HG03045 (cell line): ENCODE measurements around the gene PTRH1.
"Not testable (repeated sequence)": the region's sequence is repeated elsewhere in the genome, so short reads cannot be mapped to it uniquely, and the experiment has no call there.

Source experiments
- ATAC-seq: cut with Tn5 transposase; IDR thresholded peaks from one replicate; pipeline ENCODE4 v1.9.1; 2021; ENCODE audit warnings: mild to moderate bottlenecking, moderate library complexity; ENCODE audit not compliant: unreplicated experiment

Gene PTRH1

DNA sequence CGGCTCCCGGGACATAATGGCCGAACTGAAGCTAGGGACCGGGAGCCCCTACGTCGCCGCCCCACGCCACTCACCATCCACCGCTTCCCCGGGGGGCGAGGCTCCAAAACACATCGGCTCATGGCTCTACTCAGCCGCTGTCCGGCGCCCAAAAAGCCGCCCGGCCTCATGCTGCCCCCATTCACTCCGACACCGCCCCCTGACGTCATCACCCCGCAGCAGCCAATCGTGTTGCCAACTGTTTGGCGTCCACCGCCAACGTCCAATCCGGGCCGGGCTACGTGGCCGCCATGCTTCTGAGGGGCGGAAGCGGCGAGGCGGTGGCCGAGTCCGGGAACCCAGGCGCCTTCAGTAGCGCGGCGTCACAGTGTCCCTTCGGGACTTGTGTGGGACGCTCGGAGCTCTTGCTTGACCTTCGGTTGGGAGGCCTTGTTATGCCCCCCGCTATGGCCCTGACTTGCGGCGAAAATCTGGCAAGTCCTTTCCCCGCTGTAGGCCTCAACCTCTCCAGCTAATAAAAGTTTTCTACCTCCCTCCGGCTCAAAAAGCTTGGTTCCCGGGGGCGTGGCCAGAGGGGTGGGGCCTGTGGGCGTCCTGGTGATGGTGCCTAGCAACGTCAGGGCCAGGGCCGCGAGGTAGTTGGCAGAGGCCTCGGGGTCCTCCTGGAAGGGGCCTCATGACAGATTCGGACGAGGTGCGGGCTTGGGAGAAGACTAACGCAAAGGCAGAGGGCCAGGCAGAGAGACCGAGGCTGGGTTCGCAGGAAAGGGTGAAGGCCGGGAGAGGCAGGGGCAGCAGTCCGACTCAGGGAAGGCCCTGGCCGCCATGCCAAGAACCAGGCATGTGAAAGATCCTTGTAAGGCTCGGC is at the start of gene PTRH1, which contains the start of gene TTC16:
Gene PTRH1 (minus strand): TSS at position 194 of the 868 bp plus-strand sequence. CDS start 24 bp downstream, at position 170.
Gene TTC16 (plus strand): TSS at position 610 of the 868 bp plus-strand sequence. CDS start 67 bp downstream, at position 677.
- peak; percentile 90 for ATAC-seq

DNA sequence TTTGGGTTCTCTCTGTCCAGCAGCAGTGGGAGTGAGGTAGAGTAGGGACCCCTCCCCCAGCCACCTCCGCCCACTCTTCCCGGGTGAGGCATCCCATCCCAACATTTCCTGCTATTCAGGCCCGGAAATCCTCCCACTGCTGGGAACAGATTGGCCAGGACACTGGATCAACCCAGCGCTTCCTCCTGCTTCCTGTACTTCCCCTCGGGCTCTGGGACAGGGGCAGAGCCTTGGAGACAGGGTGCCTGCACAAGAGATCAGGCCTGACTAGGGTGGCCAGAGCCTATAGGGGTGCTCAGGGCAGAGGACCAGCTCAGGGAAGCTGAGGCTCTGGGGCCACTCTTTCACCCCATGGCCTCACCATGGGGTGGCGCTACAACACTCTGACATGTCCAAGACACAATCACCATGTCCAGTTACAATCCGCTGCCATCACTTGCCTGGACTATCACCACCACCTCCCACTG is 48.5 kb upstream of the PTRH1 start:
- ATAC-seq: no peak

GRCh38 chr9:127762111-127762676 is 46.7 kb upstream of the PTRH1 start:
- ATAC-seq: no peak

DNA sequence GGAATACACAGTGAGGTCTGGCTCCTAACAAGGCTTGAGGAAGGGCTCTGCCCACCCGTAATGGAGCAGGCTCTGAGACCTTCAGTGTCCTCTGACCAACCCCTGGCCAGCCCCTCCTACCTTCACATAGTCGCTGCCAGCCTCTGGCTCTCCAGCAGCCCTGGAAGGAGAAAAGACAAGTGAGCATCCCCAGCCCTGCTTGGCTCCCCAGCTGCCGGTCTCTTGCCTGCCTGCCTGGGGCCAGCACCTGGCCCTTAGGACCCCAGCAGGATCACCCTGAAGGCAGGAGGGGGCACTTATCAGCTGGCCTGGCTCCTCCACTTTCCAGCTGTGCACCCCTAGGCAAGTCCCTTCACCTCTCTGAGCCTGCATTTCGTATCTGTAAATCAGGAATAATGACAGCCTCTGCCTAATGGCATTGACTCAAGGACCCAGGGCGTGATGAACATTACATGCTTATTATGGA is 46.1 kb upstream of the PTRH1 start:
- ATAC-seq: no peak

DNA sequence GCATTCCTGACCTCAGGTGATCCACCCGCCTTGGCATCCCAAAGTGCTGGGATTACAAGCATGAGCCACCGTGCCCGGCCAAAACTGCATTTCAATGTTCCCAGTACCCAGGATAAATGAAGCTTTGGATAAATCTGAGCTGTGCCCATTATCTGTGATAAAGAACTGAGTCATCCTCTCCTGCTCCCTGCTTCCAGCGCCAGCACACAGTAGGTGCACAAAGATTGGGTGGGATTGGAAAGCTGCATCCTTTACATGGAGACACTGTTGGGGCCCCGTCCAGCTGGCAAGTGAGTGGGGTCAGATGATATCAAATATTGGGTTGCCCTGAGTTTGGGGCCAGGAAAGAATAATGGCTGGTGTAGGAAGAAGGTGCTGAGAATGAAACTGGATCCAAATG is 45.6 kb upstream of the PTRH1 start:
- ATAC-seq: no peak

DNA sequence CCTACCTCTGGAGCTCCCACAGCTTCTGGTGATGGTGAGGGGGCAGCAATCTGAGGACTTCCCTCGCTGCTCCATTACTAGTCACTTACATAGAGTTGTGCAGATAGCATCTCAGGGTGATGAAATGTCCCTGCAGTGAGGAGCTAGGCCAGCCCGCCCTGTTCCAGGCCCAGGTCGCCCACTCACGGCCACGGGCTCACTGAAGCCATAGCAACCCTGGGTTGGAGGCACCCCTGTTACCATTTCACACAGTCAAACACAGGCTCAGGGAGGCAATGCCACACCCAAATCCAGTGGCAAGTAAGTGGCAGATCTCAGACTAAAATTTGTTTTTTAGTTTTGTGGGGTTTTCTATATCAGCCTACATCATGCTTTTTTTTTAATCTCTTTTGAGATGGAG is 43.4 kb upstream of the PTRH1 start:
- no peak for ATAC-seq

DNA sequence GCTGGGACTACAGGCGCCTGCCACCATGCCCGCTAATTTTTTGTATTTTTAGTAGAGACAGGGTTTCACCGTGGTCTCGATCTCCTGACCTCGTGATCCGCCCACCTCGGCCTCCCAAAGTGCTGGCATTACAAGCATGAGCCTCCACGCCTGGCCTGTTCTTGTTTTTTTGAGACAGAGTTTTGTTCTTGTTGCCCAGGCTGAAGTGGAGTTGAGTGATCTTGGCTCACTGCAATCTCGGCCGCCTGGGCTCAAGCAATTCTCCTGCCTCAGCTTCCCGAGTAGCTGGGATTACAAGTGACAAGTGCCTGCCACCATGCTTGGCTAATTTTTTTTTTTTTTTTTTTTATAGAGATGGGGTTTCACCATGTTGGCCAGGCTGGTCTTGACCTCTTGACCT is 41.3 kb upstream of the PTRH1 start:
- not testable (repeated sequence) for ATAC-seq

DNA sequence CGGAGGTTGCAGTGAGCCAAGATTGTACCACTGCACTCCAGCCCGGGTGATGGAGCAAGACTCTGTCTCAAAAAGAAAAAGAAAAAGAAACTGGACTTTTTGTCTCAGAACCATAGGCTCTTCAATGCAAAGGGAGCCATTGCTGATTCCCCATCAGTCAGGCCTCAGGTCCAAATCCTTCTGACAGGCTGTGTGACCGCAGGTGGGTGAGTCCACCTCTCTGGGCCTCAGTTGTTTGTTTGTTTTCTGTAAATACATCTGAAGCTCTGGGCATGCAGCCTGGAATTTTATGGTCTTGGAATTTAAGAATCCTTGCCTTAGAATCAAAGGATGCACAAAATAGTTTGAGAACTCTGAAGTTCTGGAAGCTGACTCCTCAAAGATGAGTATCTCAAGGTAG is 40.8 kb upstream of the PTRH1 start:
- no peak for ATAC-seq

DNA sequence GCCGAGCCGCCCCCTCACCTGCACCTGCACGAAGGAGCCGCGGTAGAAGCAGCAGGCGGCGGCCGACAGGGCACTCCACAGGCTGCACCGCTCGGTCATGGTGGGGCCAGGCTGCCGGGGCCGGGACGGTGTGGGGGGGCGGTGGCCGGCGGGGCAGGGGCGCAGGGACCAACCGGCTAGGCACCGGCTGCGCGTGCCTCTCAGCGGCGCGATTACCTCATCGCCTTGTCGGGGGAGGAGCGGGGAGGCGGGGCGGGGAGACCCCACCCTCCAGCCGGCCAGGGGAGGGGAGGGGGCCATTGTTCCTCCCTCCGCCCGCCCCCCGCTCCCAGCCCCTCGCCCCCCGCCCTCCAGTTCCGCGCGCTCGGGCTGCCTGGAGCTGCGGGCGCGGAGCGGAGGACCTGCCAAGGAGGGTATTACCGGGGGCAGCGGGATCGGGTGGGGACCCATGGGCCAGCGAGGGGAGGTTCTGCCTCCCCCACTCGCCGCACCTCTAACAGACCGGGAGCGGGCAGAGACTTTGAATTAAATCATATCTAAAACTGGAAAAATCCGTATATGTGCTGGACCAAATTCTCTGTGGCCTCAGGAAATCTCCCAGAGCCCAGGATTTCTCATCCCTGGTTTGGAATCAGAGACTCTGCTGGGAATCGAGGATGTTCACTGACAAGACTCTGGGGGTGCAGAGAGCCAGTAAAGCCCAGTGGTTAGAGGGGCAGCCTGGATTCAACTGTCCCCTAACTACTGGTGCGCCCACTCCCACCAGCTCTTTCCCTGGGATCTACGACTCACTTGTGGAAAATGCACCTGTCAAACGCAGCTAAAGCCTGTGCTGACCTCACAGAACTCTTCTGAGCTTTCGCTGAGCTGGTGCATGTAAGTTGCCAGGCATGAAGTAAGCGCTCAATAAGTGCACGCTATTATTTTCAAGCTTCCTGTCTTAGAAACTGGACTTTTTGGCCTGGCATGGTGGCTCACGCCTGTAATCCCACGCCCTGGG is 39.9 kb upstream of the PTRH1 start:
- no peak for ATAC-seq

DNA sequence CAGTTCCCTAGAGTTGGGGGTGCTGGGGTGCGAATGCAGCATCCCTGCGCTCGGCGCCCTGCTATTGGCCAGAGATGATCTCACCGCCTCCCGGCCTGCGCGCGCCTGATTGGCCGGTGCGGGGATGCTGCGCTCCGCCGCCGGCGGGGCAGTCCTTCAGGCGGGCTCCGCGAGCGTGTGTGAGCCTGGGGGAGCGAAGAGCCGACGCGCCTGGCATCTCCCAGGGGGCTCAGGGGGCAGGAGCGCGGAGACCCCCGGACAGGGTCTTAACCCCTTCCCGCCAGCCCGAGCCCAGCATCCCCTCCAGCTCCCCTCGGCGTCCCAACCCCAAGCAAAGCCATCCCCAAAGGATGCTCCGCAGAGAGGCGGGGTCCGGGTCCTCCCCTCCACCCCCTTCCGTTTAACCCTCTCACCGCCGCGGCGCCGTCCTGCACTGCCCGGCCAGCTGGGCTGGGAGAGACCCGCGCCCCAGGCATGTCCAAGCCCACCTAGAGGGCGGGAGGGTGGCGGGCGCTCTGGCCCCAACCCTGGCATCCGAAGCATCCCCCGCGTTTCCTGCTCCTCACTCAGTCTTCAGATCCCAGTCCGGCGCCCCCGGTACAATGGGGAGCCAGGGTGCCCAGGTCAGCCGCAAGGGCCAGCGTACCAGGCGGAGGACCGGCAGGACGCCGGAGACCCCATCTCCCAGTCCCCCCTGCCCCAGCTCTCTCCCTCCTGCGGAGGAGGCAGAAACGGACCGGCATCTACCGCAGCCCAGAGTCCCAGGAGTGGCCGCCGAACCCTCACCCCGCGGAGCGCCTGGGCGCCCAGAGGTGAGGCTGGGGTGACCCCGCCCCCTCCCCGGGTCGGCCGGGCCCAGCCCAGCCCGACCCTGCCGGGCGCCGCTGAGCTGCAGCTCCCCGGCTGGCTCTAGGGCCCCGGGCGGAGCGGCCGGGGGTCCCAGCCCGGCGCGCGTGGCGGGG is 38.9 kb upstream of the PTRH1 start:
- ATAC-seq: no peak

DNA sequence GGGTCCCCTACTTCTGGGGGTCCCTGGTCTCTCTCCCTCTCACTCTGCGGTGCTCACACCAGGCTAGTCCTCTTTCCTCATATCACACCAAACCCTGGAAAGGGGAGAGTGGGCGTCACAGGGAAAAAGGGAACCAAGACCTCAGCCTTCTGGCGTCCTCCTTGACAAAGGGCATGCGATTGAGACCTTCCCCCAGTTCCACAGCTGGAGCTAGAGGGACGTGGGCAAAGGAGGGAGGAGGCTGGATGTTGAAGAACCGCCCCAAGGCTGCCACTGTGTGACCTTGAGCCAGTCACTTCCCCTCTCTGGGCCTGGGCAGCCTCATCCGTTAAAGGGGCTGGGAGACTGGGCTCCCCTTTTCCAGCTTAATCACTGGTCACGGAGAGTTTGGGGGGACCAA is 38.2 kb upstream of the PTRH1 start:
- ATAC-seq: no peak

DNA sequence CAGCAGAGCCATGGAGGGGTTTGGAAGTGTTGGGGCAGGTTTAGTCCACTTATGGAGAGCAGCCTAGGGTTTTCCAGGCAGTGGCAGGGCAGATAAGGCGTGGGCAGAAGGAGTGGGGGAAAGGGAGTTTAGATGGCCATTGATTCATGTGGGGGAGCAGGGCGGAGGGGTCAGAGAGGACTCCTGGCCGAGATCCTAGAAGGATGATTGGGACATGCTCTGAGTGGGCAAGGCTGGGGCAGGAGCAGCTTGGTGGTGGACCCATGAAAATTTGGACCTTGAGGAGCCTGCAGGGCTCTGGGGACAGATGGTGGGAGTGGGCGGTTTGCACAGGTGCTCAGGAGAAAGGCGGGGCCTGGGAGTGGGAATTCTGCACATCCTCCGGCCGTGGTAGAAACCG is 37.7 kb upstream of the PTRH1 start:
- ATAC-seq: no peak

GRCh38 chr9:127751269-127752054 is 36.0 kb upstream of the PTRH1 start:
- no peak for ATAC-seq

DNA sequence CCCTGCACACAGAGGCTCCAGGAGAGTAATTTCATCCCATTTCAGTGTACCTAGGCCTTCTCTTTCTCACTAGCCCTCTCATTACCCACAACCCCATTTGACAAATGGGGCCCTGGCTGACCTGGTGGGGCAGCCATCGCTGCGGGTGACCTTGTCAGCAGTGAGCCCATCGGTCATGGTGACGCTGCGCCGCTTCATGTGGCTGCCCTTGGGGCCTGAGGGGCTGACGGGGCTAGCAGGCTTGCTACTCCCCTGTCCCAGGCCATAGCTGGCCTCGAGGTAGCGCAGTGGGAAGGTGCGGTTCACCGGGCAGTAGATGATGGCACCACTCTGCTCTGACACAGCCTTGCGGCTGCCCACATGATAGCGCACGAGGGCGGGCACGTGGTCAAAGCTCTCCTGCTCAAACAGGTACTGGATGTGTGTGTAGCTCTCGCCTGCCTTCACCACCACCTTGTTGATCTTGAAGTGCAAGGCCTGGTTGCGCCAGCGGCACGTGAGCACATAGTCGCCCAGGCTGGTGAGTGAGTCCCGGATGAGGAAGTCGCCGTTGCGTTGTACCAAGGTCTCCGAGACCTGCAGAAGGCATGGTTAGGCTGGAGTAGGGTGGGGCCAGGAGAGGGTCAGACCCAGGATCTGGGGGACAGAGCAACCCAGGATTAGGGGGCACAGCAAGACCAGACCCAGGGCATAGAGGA is 33.8 kb upstream of the PTRH1 start:
- ATAC-seq: no peak

GRCh38 chr9:127746959-127747569 is 31.6 kb upstream of the PTRH1 start:
- no peak for ATAC-seq

- ATAC-seq: no peak
Measured at GRCh38 chr9:127744398-127745110, 29.1 kb upstream of the PTRH1 start.

DNA sequence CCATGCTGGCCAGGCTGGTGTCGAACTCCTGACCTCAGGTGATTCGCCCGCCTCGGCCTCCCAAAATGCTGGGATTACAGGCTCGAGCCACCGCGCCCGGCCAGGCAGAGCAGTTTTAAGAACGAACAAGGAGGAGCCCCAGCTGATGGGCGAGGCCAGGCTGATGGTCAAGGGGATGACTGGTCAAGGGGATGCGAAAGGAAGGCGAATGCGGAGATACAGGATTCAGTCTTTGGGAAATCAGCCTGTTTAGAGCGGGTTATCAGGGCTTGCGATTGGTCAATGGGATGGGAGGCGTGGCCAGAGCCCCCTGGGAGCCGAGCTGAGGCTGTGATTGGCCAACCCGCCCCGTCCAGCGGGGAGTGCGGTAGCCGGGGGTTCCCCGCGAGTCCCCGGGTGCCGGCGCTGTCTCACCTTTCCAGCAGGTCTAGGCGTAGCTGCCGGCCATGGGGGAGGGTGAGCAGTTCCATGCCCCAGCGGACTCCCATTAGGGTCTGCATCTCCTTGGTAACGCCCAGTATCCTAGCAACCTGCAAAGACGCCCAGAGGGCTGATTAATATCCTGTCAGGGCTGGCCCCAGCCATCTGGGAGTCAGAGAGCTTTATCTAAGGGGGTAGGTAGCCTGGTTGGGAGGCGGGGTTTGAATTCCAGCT is 27.1 kb upstream of the PTRH1 start:
- no peak for ATAC-seq
